ENCODE data around the gene PTBP3.

DNA sequence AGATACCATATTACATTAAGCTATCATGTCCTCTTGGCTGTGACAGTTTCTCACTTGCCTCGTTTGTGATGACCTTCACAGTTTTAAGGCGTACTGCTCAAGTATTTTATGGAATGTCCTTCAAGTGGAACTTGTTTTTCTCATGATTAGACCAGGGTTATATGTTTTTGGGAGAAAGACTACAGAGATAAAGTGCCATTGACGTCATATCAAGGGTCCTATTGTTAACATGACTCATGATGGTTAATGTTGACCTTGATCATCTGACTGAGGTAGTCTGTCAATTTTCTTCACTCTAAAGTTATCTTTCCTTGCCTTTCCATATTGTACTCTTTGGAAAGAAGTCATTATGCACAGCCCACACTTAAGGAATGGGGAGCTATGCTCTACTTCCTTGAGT is 17.8 kb upstream of the PTBP3 start:
- TF ChIP-seq POLR2A (IDR thresholded peaks at IDR 0.05; ENCODE audit: low read depth, low read length) (no peak), PAX5 (IDR thresholded peaks at IDR 0.05; ENCODE audit: insufficient read depth, low read length, severe bottlenecking) (no peak), POLR2AphosphoS5 (IDR thresholded peaks at IDR 0.05; ENCODE audit: low read depth, low read length) (no peak)

Measured in GM12891 (cell line).